Upper lobe of left lung (tissue), 6 donors: Measurements from ENCODE around the gene NAB2. TPM values are rescaled to one million over a fixed set of nuclear protein-coding genes. Genes with fewer than 3 reads are reported as not detected.
A peak's percentile ranks its signal among the peaks of the same experiment; 100 is the strongest.

ENCODE experiments used
- ATAC-seq, 2 donors: fragments of 200-7000 bp; cut with Tn5 transposase; one replicate each; pipeline ENCODE4 v1.9.1; 2022; ENCODE audit warnings: mild to moderate bottlenecking in 2 of 2, moderate library complexity in 2 of 2; ENCODE audit not compliant: low FRiP score in 2 of 2
- DNase-seq, 2 donors: peaks; one replicate each; pipeline ENCODE4 v3.0.0-alpha.2; 2019 to 2020
- H3K27ac ChIP-seq, 4 donors: fragments of 200-600 bp; sonication (generic); one replicate each; pipeline ENCODE4 v1.5.1; 2016 to 2019
- H3K27me3 ChIP-seq, 4 donors: fragments of 200-600 bp; sonication (generic); one replicate each; pipeline ENCODE4 v1.5.1; 2017 to 2019
- H3K36me3 ChIP-seq, 4 donors: fragments of 200-600 bp; sonication (generic); one replicate each; pipeline ENCODE4 v1.5.1; 2016 to 2019
- H3K4me1 ChIP-seq, 4 donors: fragments of 200-600 bp; sonication (generic); one replicate each; pipeline ENCODE4 v1.5.1; 2018 to 2019
- H3K4me3 ChIP-seq, 4 donors: fragments of 200-600 bp; sonication (generic); one replicate each; pipeline ENCODE4 v1.5.1; 2017 to 2019; ENCODE audit warnings: mild to moderate bottlenecking in 2 of 4, moderate library complexity in 1 of 4
- H3K9me3 ChIP-seq, 4 donors: fragments of 200-600 bp; sonication (generic); one replicate each; pipeline ENCODE4 v1.5.1; 2018 to 2019
- CTCF ChIP-seq, 6 experiments: fragments of 450-650 bp in 4 of 6; fragments of 200-600 bp in 2 of 6; sonication (generic) in 2 of 6; IDR thresholded peaks; one replicate each; pipeline ENCODE4 v1.5.1; 2016 to 2019; ENCODE audit warnings: antibody characterized with exemption in 6 of 6
- EP300 ChIP-seq, 4 donors: sonication (generic); formaldehyde crosslinking; IDR thresholded peaks; one replicate each; pipeline ENCODE4 v1.5.1; 2017; ENCODE audit warnings: antibody characterized with exemption in 4 of 4, control low read depth in 2 of 4
- POLR2A ChIP-seq, 4 donors: fragments of 450-650 bp; IDR thresholded peaks; one replicate each; pipeline ENCODE4 v1.5.1; 2016 to 2017; ENCODE audit warnings: antibody characterized with exemption in 4 of 4, mild to moderate bottlenecking in 2 of 4
- POLR2AphosphoS5 ChIP-seq, 2 donors: sonication (generic); formaldehyde crosslinking; IDR thresholded peaks; one replicate each; pipeline ENCODE4 v1.5.1; 2017; ENCODE audit warnings: antibody characterized with exemption in 2 of 2
- WGBS, 2 donors: methylation state at CpG; one replicate each; pipeline ENCODE4 v1.1.5; 2017 to 2018; 5-methylcytosine and 5-hydroxymethylcytosine counted together
- total RNA-seq, 6 donors: library from RNA; depleted of rRNA in 4 of 6; stranded (reverse); fragments of >200 nt in 4 of 6; gene quantifications; one replicate each; pipeline versions ENCODE4 v1.1.0 to v1.2.1, GENCODE V29; 2016 to 2021
- donor health status: DM: no; HTN: no; CAD: no; lungs with moderate emphysema.
- donor health status: DM: no; HTN: yes; CAD: no; lungs with severe emphysema.

NAB2 gene
- total RNA-seq, 6 donors from 2014 or later = 18.1 to 64.9 (median 31.5) TPM

- no peak overlapping the region for H3K27ac ChIP-seq
- WGBS, 2 donors = 54 to 71% methylated on average over 3 of the region's 3 CpGs
- peaks cover 0 to 26% (median 9%) of the 10 kb centered on the region in 4 donors for H3K36me3 ChIP-seq
- H3K4me1 ChIP-seq = peaks cover 0 to 3% (median 0%) of the 10 kb centered on the region in 4 donors
- TF ChIP-seq CTCF (IDR thresholded peaks at IDR 0.05) (no peak), POLR2AphosphoS5 (IDR thresholded peaks at IDR 0.05) (no peak), POLR2A (IDR thresholded peaks at IDR 0.05) (no peak), EP300 (IDR thresholded peaks at IDR 0.05) (no peak)
- H3K27me3 ChIP-seq = no peaks in the 10 kb centered on the region
- H3K9me3 ChIP-seq = no peaks in the 10 kb centered on the region
- DNase-seq (no peak), ATAC-seq (no peak)
- no peak overlapping the region for H3K4me3 ChIP-seq
Measured at GRCh38 chr12:57055824-57056223, 33.1 kb upstream of the NAB2 start.

DNA sequence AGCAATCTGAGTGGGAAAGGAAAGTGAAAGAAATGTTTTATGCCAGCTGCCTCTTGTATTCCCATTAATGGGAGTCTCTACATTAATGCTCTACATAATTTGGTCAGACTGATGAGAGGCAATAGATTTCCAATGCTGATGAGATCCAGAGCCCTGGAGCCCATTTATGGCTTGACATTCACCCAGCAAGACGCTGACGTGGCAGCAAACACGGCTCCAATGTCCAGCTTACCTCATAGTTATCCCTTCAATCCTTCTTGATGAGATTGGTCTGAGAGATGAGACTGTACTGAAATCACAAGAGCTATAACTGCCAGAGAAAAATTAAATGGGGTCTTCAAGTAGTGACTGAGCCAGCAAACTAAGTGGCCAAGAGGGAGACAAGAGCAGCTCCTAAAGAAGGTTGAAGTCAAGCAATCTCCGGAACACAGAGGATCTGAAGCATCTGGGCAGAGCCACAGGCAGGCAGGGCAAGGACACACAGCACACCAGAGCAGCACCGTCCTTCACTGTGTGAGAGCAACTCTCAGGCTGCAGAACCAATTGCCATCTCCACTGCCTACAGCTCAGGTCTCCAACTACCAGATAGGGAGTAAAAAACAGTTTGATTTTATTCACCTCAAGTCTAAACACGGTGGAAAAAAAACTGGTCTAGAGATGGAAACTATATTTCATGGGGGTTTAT lies 31.7 kb upstream of the NAB2 start:
- no peak for ATAC-seq
- 85 to 93% methylated on average over 6 of the region's 6 CpGs for WGBS, 2 donors

GRCh38 chr12:57058454-57058853 lies 30.5 kb upstream of the NAB2 start:
- no peak for ATAC-seq
- H3K9me3 ChIP-seq = no peaks in the 10 kb centered on the region

More for the DNA sequence above, 31.7 kb upstream of the NAB2 start:
- H3K4me3 ChIP-seq = no peak overlapping the region
- peaks cover 0 to 30% (median 9%) of the 10 kb centered on the region in 4 donors for H3K36me3 ChIP-seq
- H3K27ac ChIP-seq = peak overlapping the region in 2 of 4 donors; percentile 8 to 15
- TF ChIP-seq CTCF (IDR thresholded peaks at IDR 0.05) (no peak), EP300 (IDR thresholded peaks at IDR 0.05) (no peak), POLR2AphosphoS5 (IDR thresholded peaks at IDR 0.05) (no peak), POLR2A (IDR thresholded peaks at IDR 0.05) (no peak)
- no peaks in the 10 kb centered on the region for H3K27me3 ChIP-seq
- no peak for DNase-seq
- no peaks in the 10 kb centered on the region for H3K9me3 ChIP-seq
- peaks cover 0 to 3% (median 0%) of the 10 kb centered on the region in 4 donors for H3K4me1 ChIP-seq

DNA sequence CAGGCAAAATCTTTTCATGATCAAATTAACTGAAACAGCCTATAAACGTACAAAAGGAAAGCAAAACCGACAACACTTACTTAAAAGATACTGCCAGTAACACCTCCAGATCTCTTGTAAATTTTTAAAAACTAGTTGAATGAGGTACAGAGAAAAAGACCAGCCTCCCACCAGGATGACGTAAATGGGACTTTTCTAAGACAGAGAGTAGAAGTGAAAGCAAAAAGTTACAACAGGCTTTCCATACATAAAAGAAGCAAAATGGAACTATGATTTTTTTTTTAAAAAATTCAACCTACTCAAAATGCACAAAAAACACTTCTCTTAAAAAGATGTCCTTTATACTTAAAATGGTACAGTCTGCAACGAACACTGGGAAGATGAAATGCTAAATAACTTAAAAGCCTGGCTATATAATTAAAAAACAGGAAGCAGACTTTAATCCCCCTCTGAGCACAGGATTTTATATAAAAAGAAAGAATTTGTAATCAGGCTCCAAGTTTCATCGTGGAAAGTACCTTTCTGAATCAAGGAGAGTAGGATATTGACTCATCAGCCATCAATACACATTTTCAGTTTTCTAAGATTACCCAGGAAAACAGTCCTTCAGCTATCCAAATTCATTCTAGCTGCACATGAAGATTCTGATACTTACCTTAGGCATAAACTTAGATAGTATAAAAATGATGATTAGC lies 24.8 kb upstream of the NAB2 start:
- Histone ChIP-seq H3K27ac (peak overlapping the region in 1 of 4 donors; percentile 30), H3K4me3 (no peak overlapping the region), H3K36me3 (peaks cover 0 to 18% (median 7%) of the 10 kb centered on the region in 4 donors), H3K4me1 (peaks cover 0 to 2% (median under 1%) of the 10 kb centered on the region in 4 donors), H3K9me3 (no peaks in the 10 kb centered on the region), H3K27me3 (no peaks in the 10 kb centered on the region)
- TF ChIP-seq POLR2AphosphoS5 (IDR thresholded peaks at IDR 0.05) (no peak), EP300 (IDR thresholded peaks at IDR 0.05) (no peak), POLR2A (IDR thresholded peaks at IDR 0.05) (no peak), CTCF (IDR thresholded peaks at IDR 0.05) (no peak)
- 64 to 65% methylated on average over 5 of the region's 5 CpGs for WGBS, 2 donors
- no peak for ATAC-seq
- no peak for DNase-seq

More at GRCh38 chr12:57058454-57058853, 30.5 kb upstream of the NAB2 start:
- Histone ChIP-seq H3K4me3 (no peak overlapping the region), H3K27me3 (no peaks in the 10 kb centered on the region), H3K27ac (no peak overlapping the region), H3K36me3 (peaks cover 0 to 30% (median 9%) of the 10 kb centered on the region in 4 donors), H3K4me1 (peaks cover 0 to 3% (median 0%) of the 10 kb centered on the region in 4 donors)
- no peak for DNase-seq
- WGBS, 2 donors = 94 to 95% methylated on average over 1 of the region's 1 CpG
- TF ChIP-seq EP300 (IDR thresholded peaks at IDR 0.05) (no peak), POLR2A (IDR thresholded peaks at IDR 0.05) (no peak), POLR2AphosphoS5 (IDR thresholded peaks at IDR 0.05) (no peak), CTCF (IDR thresholded peaks at IDR 0.05) (no peak)
